ENCODE measurements around the gene RBM34.

RBM34 gene

DNA sequence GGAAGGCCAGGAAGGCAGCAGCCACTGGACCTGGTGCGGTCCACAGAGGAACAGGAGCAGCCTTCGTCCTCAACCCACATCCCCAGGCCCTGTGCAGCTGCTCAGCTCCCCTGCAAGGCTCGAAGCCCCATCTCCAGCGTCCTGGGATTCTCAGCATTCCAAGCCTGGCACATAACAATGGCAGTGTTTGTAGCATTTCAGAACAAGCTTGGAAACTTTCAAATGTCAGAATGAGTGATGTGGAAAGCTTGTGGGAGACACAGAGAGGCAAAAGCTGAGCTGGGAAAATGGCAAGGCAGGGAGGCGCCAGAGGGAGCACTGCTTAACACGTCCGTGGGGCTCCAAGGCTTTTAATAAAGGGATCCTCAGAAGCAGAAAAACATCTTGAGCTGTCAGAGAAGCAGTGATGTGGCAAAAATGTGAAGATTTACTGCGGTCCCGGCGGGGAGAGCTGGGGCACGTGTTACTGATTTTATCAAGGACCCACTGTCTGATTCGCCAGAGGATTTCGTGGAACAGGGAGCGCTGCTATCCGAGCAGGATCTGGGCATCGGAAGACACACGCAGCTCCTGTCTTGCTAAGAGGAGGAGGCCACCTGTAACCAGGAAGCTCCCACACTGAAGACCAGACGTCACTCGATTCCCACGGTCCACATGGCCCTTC lies 70.5 kb downstream of the RBM34 start:
- DNase-seq (ENCODE audit: low read depth in 1 of 2, low spot score in 1 of 2): no peak
- no peak overlapping the region for H3K4me3 ChIP-seq (replicated peaks; ENCODE audit: insufficient read depth, low read length)
- TF ChIP-seq, protein P1, sequence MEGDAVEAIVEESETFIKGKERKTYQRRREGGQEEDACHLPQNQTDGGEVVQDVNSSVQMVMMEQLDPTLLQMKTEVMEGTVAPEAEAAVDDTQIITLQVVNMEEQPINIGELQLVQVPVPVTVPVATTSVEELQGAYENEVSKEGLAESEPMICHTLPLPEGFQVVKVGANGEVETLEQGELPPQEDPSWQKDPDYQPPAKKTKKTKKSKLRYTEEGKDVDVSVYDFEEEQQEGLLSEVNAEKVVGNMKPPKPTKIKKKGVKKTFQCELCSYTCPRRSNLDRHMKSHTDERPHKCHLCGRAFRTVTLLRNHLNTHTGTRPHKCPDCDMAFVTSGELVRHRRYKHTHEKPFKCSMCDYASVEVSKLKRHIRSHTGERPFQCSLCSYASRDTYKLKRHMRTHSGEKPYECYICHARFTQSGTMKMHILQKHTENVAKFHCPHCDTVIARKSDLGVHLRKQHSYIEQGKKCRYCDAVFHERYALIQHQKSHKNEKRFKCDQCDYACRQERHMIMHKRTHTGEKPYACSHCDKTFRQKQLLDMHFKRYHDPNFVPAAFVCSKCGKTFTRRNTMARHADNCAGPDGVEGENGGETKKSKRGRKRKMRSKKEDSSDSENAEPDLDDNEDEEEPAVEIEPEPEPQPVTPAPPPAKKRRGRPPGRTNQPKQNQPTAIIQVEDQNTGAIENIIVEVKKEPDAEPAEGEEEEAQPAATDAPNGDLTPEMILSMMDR (IDR thresholded peaks at IDR 0.05; ENCODE audit: insufficient read depth, low read length): no peak
- TF ChIP-seq SPI1 (IDR thresholded peaks at IDR 0.05; ENCODE audit: borderline replicate concordance, low read depth): no peak
- no peak for TF ChIP-seq GABPA (IDR thresholded peaks at IDR 0.05; ENCODE audit: low read depth)
- TF ChIP-seq, protein P2, sequence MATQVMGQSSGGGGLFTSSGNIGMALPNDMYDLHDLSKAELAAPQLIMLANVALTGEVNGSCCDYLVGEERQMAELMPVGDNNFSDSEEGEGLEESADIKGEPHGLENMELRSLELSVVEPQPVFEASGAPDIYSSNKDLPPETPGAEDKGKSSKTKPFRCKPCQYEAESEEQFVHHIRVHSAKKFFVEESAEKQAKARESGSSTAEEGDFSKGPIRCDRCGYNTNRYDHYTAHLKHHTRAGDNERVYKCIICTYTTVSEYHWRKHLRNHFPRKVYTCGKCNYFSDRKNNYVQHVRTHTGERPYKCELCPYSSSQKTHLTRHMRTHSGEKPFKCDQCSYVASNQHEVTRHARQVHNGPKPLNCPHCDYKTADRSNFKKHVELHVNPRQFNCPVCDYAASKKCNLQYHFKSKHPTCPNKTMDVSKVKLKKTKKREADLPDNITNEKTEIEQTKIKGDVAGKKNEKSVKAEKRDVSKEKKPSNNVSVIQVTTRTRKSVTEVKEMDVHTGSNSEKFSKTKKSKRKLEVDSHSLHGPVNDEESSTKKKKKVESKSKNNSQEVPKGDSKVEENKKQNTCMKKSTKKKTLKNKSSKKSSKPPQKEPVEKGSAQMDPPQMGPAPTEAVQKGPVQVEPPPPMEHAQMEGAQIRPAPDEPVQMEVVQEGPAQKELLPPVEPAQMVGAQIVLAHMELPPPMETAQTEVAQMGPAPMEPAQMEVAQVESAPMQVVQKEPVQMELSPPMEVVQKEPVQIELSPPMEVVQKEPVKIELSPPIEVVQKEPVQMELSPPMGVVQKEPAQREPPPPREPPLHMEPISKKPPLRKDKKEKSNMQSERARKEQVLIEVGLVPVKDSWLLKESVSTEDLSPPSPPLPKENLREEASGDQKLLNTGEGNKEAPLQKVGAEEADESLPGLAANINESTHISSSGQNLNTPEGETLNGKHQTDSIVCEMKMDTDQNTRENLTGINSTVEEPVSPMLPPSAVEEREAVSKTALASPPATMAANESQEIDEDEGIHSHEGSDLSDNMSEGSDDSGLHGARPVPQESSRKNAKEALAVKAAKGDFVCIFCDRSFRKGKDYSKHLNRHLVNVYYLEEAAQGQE (IDR thresholded peaks at IDR 0.05; ENCODE audit: insufficient replicate concordance, low read depth): no peak
- no peak for TF ChIP-seq POLR2AphosphoS5 (IDR thresholded peaks at IDR 0.05; ENCODE audit: low read depth)
- no peak overlapping the region for H3K27ac ChIP-seq (replicated peaks)
- H3K27me3 ChIP-seq (ENCODE audit: insufficient read depth, poor library complexity, severe bottlenecking): no peaks in the 10 kb centered on the region

DNA sequence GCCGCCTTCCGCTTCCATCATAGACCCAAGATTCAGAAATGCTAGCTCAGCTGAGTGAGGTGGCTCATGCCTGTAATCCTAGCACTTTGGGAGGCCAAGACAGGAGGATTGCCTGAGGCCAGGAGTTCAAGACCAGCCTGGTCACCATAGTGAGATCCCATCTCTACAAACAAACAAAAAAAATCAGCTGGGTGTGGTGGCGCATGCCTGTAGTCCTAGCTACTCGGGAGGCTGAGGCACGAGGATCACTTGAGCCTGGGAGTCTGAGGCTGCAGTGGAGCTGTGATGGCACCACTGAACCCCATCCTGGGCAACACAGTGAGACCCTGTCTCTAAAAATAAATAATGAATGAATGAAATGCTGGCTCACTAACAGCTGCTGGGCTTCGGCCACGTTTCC lies 72.1 kb downstream of the RBM34 start:
- DNase-seq (ENCODE audit: low read depth in 1 of 2, low spot score in 1 of 2): no peak
- TF ChIP-seq POLR2AphosphoS5 (IDR thresholded peaks at IDR 0.05; ENCODE audit: low read depth) (no peak), GABPA (IDR thresholded peaks at IDR 0.05; ENCODE audit: low read depth) (no peak), SPI1 (IDR thresholded peaks at IDR 0.05; ENCODE audit: borderline replicate concordance, low read depth) (no peak)
- TF ChIP-seq, protein P2 (IDR thresholded peaks at IDR 0.05; ENCODE audit: insufficient replicate concordance, low read depth): no peak
- TF ChIP-seq, protein P1 (IDR thresholded peaks at IDR 0.05; ENCODE audit: insufficient read depth, low read length): no peak
- Histone ChIP-seq H3K27me3 (ENCODE audit: insufficient read depth, poor library complexity, severe bottlenecking) (no peaks in the 10 kb centered on the region), H3K4me3 (replicated peaks; ENCODE audit: insufficient read depth, low read length) (no peak overlapping the region), H3K27ac (replicated peaks) (no peak overlapping the region)

DNA sequence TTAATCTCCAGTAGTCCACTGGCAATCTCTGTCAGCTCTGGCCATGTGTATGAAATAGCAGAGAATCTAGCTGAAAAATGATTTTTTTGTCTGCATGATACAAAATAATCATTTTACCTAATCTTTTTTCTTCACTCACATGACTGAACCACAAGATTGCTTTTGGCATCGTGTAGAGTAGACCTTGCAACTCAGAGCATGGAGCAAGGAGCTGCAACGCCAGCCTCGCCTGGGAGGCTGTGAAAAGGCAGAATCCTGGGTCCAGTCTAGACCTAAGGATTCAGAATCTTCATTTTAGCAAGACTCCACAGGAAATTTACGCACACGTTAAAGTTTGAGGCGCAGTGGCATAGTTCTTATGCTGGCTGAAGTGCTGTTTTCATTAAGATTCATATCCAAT lies 72.6 kb downstream of the RBM34 start:
- TF ChIP-seq POLR2AphosphoS5 (IDR thresholded peaks at IDR 0.05; ENCODE audit: low read depth): no peak
- TF ChIP-seq, protein P1 (IDR thresholded peaks at IDR 0.05; ENCODE audit: insufficient read depth, low read length): no peak
- TF ChIP-seq, protein P2 (IDR thresholded peaks at IDR 0.05; ENCODE audit: insufficient replicate concordance, low read depth): no peak
- no peak for TF ChIP-seq SPI1 (IDR thresholded peaks at IDR 0.05; ENCODE audit: borderline replicate concordance, low read depth)
- no peak for TF ChIP-seq GABPA (IDR thresholded peaks at IDR 0.05; ENCODE audit: low read depth)
- no peak for DNase-seq (ENCODE audit: low read depth in 1 of 2, low spot score in 1 of 2)
- no peaks in the 10 kb centered on the region for H3K27me3 ChIP-seq (ENCODE audit: insufficient read depth, poor library complexity, severe bottlenecking)
- no peak overlapping the region for H3K27ac ChIP-seq (replicated peaks)
- H3K4me3 ChIP-seq (replicated peaks; ENCODE audit: insufficient read depth, low read length): no peak overlapping the region
